ENCODE measurements around the gene ADAMTS2.

DNA sequence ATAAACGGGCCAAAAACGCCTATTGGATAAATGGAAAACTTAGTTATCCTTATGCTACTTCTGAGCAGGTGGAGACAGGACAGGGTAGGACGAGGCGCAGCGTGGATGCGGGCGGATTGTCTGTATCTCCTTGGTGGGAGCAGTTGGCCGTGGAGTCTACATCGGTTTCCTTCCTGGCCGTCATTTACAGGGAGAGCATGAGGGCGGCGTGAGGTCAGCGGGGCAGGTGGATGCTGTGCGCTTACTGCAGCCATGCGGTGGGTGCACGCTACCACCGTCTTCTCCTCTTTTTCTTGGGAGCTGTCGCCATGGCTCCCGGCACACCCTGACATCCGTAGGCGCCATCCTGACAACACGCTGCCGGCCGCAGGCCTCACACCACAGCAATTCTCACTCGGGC is 121.3 kb downstream of the ADAMTS2 start:
- TF ChIP-seq POLR2A (IDR thresholded peaks at IDR 0.05; ENCODE audit: low read depth, low read length) (no peak), BHLHE40 (IDR thresholded peaks at IDR 0.05; ENCODE audit: low read depth, low read length) (no peak), SMC3 (IDR thresholded peaks at IDR 0.05; ENCODE audit: low read depth, low read length) (no peak), CHD1 (IDR thresholded peaks at IDR 0.05; ENCODE audit: low read depth, low read length) (no peak), MXI1 (IDR thresholded peaks at IDR 0.05; ENCODE audit: borderline replicate concordance, low read depth, low read length) (no peak), FOS (IDR thresholded peaks at IDR 0.05; ENCODE audit: low read depth, low read length) (no peak)
- TF ChIP-seq, protein P1, sequence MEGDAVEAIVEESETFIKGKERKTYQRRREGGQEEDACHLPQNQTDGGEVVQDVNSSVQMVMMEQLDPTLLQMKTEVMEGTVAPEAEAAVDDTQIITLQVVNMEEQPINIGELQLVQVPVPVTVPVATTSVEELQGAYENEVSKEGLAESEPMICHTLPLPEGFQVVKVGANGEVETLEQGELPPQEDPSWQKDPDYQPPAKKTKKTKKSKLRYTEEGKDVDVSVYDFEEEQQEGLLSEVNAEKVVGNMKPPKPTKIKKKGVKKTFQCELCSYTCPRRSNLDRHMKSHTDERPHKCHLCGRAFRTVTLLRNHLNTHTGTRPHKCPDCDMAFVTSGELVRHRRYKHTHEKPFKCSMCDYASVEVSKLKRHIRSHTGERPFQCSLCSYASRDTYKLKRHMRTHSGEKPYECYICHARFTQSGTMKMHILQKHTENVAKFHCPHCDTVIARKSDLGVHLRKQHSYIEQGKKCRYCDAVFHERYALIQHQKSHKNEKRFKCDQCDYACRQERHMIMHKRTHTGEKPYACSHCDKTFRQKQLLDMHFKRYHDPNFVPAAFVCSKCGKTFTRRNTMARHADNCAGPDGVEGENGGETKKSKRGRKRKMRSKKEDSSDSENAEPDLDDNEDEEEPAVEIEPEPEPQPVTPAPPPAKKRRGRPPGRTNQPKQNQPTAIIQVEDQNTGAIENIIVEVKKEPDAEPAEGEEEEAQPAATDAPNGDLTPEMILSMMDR (conservative IDR thresholded peaks at IDR 0.05; ENCODE audit: low read depth, low read length) = no peak
